Measurements from ENCODE around the gene PDXP.

The PDXP gene

DNA sequence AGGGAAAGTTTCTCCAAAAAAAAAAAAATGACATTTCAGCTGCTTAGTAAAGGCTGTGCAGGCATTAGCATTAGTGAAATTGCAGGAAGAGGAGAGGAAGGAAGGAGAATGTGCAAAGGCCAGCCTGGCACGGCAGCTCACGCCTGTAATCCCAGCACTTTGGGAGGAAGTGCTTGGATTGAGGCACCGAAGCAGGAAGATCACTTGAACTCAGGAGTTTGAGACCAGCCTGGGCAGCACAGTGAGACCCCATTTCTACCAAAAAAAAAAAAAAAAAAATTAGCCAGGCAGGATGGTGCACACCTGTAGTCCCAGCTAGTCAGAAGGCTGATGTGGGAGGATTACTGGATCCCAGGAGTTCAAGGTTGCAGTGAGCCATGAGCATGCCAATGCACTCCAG lies 46.1 kb downstream of the PDXP start:
- DNase-seq, result no peak

DNA sequence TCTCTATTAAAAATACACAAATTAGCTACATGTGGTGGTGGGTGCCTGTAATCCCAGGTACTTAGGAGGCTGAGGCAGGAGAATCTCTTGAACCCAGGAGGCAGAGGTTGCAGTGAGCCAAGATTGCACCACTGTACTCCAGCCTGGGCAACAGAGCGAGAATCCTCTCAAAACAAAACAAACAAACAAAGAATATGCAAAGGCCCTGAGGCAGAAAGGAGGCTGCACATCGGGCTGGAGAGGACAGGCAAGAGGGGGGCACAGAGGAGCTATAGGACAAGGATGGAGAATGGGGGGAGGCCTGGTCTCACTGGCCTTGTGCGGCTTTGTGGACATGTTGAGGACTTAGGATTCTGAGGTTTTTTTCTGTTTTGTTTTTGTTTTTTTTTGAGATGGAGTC lies 46.7 kb downstream of the PDXP start:
- no peak for DNase-seq

DNA sequence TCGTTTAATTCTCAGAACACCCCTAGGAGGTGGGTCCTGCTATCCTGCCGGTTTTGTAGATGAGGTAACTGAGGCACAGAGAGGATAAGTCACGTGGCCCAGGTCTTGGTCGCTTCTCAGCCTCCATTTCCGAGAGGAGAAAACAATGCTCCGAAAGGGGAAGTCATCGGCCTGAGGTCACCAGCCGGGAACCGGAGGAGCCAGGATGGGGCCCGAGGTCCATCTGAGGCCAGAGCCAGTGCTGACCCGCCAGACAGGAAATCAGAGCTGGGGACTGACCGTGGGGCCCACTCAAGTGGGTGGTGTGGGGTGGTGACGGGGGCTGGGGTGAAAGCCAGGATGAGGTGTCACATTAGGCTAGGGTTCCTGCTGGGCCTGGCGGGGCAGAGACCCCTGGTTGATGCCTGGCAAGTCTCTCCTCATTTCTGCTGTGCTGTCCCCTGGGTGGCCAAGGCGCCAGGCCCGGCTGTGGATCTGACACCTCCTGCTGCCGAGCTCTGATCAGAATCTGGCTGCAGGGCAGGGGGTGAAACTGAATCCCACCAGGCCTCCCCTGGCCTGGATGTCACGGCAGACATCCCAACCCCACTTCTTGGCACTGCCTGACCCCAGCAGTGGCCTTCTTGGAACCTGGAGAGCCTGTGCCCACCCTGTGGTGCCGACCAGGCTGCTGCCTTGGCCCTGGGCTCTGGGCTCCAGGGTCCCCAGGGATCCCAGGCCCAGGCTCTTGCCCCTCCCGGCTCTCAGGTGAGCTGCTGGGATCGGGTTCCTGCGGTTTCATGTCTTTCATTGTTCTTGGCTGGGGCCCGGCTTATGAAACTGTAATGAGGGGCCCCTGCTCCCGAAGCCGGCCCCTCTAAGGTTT lies 50.3 kb downstream of the PDXP start:
- no peak for DNase-seq

DNA sequence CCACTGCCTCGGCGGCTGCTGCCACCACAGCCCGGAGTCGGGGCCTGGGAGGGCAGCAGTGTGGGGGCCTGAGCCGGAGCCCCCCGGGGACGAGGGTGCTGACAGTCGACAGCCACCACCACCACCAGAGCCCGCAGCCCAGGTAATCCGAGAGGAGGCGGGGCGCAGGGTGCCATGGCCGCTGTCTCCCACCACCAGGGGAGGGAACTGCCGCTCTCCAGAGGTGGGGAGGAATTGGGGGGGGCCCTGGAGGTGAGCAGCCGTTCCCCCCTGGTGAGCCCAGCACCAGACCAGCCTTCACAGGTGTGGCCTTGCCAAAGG lies 50.9 kb downstream of the PDXP start:
- no peak for DNase-seq

DNA sequence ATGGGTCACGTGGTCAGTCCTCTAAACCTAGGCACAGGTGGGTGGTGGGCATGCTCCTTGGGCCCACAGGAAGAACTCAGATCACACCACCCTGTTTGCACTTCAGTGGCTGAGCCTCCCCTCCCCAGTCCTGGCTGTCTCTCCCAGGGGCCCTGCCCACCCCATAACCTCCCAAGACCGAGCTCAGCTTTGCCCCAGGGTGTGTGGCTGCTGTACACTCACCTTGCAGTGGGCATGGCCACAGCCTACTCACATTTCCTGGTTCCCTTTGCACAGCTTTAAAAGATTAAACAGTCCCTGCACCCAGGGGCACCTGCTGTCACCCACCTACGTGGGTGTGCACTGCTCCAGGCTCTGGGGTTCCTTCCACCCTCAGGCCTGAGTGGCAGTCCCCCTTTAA lies 52.2 kb downstream of the PDXP start:
- DNase-seq, result no peak

DNA sequence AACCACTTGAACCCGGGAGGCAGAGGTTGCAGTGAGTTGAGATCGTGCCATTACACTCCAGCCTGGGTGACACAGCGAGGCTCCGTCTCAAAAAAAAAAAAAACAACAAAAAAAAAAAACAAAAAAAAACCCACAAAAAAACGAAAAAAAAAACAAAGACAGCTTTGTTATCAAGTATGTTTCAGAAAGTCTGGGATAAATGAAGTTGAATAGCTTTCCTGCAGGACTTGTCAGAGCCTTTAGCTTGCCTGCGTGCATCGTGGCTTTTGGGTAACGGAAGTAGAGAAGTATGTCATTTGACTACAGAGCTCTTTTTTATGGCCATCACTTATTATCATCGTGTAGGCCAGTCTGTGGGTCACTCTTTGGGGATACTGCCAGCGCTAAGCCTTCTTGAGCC lies 53.0 kb downstream of the PDXP start:
- DNase-seq, result no peak

DNA sequence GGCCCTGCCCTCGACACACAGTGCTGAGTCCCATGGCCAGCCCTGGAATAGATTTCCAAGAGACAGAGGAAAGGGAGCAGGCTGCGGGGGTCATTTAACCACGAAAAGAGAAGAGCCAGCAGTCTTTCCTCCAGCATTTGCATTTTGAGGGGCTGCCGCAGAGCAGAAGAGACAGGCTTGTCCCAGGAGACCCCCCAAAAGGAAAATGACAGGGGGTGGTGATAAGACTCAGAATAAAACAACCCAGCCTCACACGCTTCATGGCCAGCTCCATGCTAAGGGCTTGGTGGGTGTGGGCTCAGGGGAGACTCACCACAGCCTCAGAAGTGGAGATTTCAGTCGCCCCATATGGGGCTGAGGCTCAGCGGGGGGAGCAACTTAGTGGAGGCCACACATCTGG lies 55.2 kb downstream of the PDXP start:
- DNase-seq, result no peak

DNA sequence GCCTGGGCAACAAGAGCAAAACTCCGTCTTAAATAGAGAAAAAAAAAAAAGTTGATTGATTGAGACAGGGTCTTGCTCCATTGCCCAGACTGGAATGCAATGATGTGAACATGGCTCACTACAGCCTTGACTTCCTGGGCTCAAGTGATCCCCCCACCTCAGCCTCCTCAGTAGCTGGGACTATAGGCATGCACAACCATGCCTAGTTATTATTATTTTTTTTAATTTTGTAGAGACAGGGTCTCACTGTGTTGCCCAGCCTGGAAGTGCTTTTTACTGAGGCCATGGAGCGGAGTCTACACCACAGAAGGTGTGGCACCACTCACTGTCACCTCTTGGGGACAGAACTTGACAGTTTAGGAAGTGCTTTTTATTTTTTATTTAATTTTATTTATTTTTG lies 56.1 kb downstream of the PDXP start:
- no peak for DNase-seq

DNA sequence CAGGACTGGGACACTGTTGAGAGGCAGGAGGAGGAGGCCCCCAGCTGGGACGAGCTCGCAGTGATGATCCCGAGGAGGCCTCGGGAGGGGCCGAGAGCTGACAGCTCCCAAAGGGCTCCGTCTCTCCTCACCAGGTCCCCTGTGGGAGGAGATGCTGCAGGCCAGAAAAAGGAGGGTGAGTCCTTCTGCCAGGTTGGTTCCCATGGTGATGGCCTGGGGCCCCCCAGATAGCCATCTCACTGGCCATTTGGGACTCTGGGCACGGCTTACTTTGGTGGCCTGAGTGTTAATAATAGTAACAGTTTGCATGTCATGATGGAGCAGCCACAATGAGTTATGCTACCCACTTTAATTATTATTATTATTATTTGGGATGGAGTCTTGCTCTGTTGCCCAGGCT lies 57.2 kb downstream of the PDXP start:
- DNase-seq, result no peak
